GM12875 (cell line): ENCODE data around the gene SLF1.
"Not testable (repeated sequence)": the region's sequence is repeated elsewhere in the genome, so short reads cannot be mapped to it uniquely, and the experiment has no call there.

Experiments
- H3K4me3 ChIP-seq: one replicate; pipeline ENCODE4 v1.5.1; 2011; ENCODE audit warnings: low read depth, low read length, control low read depth
- TF ChIP-seq, protein P1 (sequence below): IDR thresholded peaks from 2 replicates; pipeline ENCODE4 v1.5.1; 2011; ENCODE audit warnings: low read depth, mild to moderate bottlenecking, control low read depth, inconsistent platforms, low read length, moderate library complexity, borderline replicate concordance; ENCODE audit not compliant: insufficient read depth

The SLF1 gene

DNA sequence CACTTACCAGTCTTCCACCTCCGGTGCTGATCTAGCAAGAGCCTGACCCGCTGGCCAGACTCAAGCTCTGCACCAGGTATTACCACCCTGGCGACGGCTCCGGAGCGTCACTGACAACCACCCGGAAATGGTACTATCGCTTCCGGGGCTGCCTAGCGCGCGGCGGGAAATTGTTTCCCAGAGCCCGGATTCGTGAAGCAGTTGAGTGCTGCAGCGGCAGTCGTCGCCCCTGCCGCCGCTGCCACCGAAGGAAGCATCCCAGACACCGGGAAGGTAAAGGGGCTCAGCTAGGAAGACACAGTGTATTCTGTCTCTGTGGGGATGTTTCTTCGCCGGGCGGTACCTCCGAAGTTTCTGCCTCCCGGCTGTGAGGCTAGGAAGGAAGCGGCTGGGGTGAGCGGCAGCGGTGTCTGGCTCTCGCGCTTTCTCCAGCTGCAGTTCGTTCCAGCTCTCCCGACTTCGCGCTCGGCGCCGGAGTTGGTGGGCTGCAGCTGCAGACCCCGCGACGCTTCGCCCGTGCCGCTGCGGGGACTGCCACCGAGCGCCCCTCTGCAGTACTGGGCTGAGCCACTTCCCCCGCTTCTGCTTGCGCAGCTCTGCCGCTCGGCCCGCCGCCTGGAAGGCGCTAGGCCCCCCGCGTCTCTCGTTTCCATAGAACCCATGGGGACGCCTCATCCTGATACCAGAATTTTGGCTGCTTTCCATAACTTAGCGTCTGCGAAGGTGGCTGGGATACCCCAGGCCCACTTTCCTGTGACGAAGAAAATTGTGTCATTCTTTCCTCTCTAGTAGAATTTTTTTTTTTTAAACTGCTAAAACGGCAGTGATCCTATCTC lies at the start of gene SLF1, which contains the start of gene KIAA0825:
SLF1 (plus strand) TSS at position 177 of the 836 bp plus-strand sequence. CDS start 10,142 bp downstream, outside the sequence.
KIAA0825 (minus strand) TSS at position 112 of the 836 bp plus-strand sequence. CDS start 81,478 bp downstream, outside the sequence.
- H3K4me3 ChIP-seq = peak within 1 kb of the TSS; percentile 81
- TF ChIP-seq, protein P1, sequence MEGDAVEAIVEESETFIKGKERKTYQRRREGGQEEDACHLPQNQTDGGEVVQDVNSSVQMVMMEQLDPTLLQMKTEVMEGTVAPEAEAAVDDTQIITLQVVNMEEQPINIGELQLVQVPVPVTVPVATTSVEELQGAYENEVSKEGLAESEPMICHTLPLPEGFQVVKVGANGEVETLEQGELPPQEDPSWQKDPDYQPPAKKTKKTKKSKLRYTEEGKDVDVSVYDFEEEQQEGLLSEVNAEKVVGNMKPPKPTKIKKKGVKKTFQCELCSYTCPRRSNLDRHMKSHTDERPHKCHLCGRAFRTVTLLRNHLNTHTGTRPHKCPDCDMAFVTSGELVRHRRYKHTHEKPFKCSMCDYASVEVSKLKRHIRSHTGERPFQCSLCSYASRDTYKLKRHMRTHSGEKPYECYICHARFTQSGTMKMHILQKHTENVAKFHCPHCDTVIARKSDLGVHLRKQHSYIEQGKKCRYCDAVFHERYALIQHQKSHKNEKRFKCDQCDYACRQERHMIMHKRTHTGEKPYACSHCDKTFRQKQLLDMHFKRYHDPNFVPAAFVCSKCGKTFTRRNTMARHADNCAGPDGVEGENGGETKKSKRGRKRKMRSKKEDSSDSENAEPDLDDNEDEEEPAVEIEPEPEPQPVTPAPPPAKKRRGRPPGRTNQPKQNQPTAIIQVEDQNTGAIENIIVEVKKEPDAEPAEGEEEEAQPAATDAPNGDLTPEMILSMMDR = no peak

DNA sequence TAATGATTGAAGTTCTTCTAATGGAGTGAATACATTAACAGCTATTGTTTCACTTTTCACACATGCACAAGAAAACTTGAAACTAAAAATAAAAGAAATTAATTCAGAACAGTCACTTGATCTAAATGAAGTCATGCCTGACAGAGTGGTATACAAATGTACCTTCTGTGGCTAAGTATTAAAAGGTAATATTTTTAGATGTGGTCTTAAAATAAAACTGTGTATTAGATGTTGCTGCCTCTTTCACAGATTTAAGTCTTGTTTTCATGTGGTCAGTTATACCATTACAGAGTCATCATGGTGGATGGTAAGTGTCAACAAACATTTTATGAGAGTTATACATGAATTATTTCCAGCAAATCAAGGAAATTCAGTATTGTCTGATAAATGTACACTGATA lies 47.1 kb upstream of the SLF1 start:
- H3K4me3 ChIP-seq = no peak overlapping the region
- TF ChIP-seq, protein P1 = no peak

DNA sequence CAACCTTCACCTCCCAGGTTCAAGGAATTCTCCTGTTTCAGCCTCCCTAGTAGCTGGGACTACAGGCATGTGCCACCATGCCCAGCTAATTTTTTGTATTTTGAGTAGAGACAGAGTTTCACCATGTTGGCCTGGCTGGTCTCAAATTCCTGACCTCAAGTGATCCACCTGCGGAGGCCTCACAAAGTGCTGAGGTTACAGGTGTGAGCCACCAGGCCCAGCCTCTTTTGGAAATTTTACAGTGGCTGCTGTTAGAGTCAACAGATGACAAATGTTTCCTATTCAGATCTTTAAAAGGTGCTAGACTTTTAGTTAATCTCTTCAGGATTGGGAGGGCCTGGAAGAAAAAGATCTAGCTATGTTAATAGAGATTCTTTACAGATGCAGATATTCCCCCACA lies 45.1 kb upstream of the SLF1 start:
- H3K4me3 ChIP-seq = not testable (repeated sequence)

DNA sequence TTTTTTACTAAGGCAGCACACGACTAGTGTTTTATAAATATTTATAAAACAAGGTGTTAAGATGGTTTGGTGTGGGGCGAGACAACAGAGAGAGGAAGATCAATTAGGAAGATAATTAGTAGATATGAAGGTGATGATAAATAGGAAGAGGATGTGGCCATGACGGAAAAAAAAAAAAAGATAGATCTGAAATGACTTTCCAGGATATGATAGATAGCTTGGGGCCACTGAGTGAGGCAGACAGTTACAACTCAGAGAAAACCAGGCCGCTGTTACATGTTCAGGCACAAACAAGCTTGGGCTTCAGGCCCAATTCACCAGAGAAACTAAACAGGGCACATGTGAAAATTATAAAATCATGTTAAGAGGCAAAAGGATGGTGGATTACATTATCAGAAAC lies 43.3 kb upstream of the SLF1 start:
- H3K4me3 ChIP-seq = no peak overlapping the region
- TF ChIP-seq, protein P1 = no peak

DNA sequence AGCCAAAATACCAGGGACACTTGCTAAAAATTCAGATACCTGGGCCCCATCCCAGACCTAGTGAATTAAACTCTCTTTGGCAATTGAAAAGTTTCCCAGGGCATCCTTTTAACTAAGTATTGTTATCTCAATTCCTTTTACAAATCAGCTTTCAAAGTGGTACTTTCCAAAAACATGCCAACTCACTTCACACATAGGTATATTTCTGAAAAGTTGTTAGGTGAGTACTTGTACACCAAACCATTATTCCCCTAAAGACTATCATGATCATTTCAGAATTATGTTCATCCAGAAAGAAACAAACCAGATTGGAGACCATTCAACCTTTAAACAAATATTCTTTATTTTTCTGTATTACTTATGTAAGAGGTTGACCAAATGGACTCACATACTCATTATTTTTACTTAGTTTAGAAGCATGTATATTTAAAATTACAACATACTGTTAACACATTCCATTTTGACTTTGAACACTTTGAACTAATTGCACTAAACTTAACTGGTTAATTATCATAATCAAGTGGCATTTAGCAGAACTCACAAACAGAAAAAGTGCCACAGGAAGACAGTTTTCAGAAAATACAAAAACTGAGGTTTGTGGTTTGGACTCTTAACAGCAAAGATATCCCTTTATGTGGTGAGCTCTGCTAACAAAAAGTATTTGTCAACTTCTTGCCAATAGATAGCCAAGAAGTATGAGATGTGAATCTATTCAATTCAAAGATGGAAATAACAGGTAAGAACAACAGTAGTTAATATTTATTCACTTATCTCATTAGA lies 40.8 kb upstream of the SLF1 start:
- TF ChIP-seq, protein P1 = no peak
- H3K4me3 ChIP-seq = no peak overlapping the region

DNA sequence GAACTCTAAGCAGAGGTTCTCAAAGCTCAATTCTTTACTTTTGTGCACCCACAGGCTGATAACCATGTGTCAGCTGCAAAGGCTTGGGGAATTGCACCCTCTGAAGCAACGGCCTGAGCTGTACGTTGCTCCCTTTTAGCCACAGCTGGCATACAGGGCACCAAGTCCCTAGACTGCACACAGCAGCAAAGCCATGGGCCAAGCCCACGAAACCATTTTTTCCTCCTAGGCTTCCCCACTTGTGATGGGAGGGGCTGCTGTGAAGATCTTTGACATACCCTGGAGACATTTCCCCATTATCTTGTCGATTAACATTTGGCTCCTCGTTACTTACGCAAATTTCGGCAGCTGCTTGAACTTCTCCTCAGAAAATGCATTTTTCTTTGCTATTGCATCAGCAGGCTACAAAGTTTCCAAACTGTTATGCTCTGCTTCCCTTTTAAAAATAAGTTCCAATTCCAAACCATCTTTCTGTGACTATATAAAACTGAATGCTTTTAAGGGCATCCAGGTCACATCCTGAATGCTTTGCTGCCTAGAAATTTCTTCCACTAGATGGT lies 23.1 kb upstream of the SLF1 start:
- TF ChIP-seq, protein P1 = no peak
- H3K4me3 ChIP-seq = no peak overlapping the region

DNA sequence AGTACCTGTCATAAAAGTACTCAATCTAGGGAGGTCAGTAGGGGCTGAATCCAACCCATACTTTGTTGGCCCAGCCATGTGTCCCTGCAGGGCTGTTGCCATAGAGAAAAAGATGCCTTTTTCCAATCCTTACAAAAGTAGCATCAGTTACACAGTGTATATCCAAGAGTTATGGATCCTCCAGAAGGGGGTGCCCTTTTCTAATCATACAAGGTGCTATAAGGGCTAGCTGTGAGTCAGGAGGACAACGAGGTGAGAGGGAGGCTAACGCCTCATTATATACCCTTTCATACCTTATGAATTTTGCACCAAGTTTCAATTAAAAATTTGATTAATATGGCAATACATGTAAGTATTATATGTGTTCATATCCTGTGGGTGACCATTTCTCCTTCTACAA lies 4.9 kb upstream of the SLF1 start:
- H3K4me3 ChIP-seq = no peak overlapping the region
- TF ChIP-seq, protein P1 = no peak
